HepG2 (cell line): Measurements from ENCODE around the gene F12. TPM values are rescaled to one million over a fixed set of nuclear protein-coding genes. Genes with fewer than 3 reads are reported as not detected.

Experiments used
- ATAC-seq: fragments of 200-7000 bp; cut with Tn5 transposase; 3 replicates; pipeline ENCODE4 v1.9.1; 2020; ENCODE audit warnings: mild to moderate bottlenecking, moderate library complexity
- BruUV-seq: library from RNA; stranded (reverse); fragments of 400-500 nt; replicated peaks from 2 replicates; lab custom pipeline; 2021; lab: Mats Ljungman, UMichigan
- CTCF ChIA-PET: fragments of 300-600 bp; formaldehyde crosslinking; extraction: SDS; loops from one replicate; lab custom pipeline; 2021; ENCODE audit warnings: low total read pairs, inconsistent platforms, low intra/inter-chr PET ratio; lab: Yijun Ruan, JAX
- POLR2A ChIA-PET: fragments of 350-600 bp; sonication (Branson Sonifier 250); formaldehyde crosslinking; loops from one replicate; lab custom pipeline; 2020; ENCODE audit warnings: antibody characterized with exemption, inconsistent platforms; lab: Yijun Ruan, JAX
- DNase-seq: peaks from one replicate; pipeline ENCODE4 v3.0.0-alpha.2; 2015; ENCODE audit warnings: low spot score
- FAIRE-seq: peaks from 3 replicates; lab custom pipeline; 2011; peaks lifted over from hg19 to GRCh38; lab: Jason Lieb, UNC
- H2AFZ ChIP-seq: one replicate; pipeline ENCODE4 v1.6.1; 2011; ENCODE audit warnings: low read length, inconsistent platforms
- H3K27ac ChIP-seq: fragments of 300-600 bp; 3 replicates; pipeline ENCODE4 v1.8.0; 2011; ENCODE audit warnings: mixed run types, mild to moderate bottlenecking, mixed read lengths, low read length, inconsistent platforms; ENCODE audit not compliant: insufficient read depth; ENCODE audit errors: extremely low read length
- H3K27me3 ChIP-seq, 2 experiments: fragments of 200-600 bp in 1 of 2; 2 replicates in 1 of 2; 3 replicates in 1 of 2; pipeline versions ENCODE4 v1.6.0 to v1.8.0; 2011; ENCODE audit warnings: low read length in 2 of 2, mild to moderate bottlenecking in 2 of 2, moderate library complexity in 2 of 2, inconsistent platforms in 1 of 2; ENCODE audit not compliant: insufficient read depth in 2 of 2, control insufficient read depth in 1 of 2
- H3K36me3 ChIP-seq, 2 experiments: fragments of 200-600 bp in 1 of 2; replicated peaks in 1 of 2; 2 replicates in 1 of 2; 3 replicates in 1 of 2; pipeline versions ENCODE4 v1.5.1 to v1.8.0; 2011; ENCODE audit warnings: low read length in 2 of 2, inconsistent platforms in 1 of 2; ENCODE audit not compliant: insufficient read depth in 2 of 2, control insufficient read depth in 1 of 2
- H3K4me1 ChIP-seq: 2 replicates; pipeline ENCODE4 v1.5.1; 2012; ENCODE audit warnings: low read length, inconsistent platforms; ENCODE audit not compliant: insufficient read depth
- H3K4me2 ChIP-seq: 2 replicates; pipeline ENCODE4 v1.6.0; 2011; ENCODE audit warnings: low read depth, low read length, inconsistent platforms
- H3K4me3 ChIP-seq, 3 experiments: fragments of 200-600 bp in 1 of 3; sonication (generic), shearing (Covaris generic) in 1 of 3; replicated peaks in 1 of 3; 2 replicates each; pipeline ENCODE4 v1.5.1; 2011 to 2016; ENCODE audit warnings: low read length in 3 of 3, inconsistent platforms in 2 of 3, low read depth in 2 of 3, mild to moderate bottlenecking in 2 of 3, control low read depth in 1 of 3, mixed read lengths in 1 of 3; ENCODE audit not compliant: insufficient read depth in 1 of 3
- H3K79me2 ChIP-seq: one replicate; pipeline ENCODE4 v1.6.1; 2011; ENCODE audit warnings: low read length, inconsistent platforms; ENCODE audit not compliant: insufficient read depth
- H3K9ac ChIP-seq: 2 replicates; pipeline ENCODE4 v1.6.0; 2011; ENCODE audit warnings: mild to moderate bottlenecking, low read depth, low read length, inconsistent platforms; ENCODE audit not compliant: insufficient read depth
- H3K9me3 ChIP-seq: 2 replicates; pipeline ENCODE4 v1.5.1; 2012; ENCODE audit warnings: mild to moderate bottlenecking, low read length
- H4K20me1 ChIP-seq: 2 replicates; pipeline ENCODE4 v1.6.0; 2011; ENCODE audit warnings: inconsistent platforms, mild to moderate bottlenecking, low read length, moderate library complexity; ENCODE audit not compliant: insufficient read depth
- SMC3 ChIP-seq: IDR thresholded peaks from 2 replicates; pipeline ENCODE4 v1.6.1; 2011; ENCODE audit warnings: low read length, improper control_type of control experiment
- ZNF34 ChIP-seq: sonication (generic); formaldehyde crosslinking; IDR thresholded peaks from 2 replicates; pipeline ENCODE4 v1.4.0; 2020; ENCODE audit warnings: mild to moderate bottlenecking, missing genetic modification reagents, borderline replicate concordance
- ZNF629 ChIP-seq: sonication (generic); formaldehyde crosslinking; conservative IDR thresholded peaks from 2 replicates; pipeline ENCODE4 v1.5.0; 2020; ENCODE audit warnings: missing genetic modification reagents
- ZNF749 ChIP-seq: sonication (generic); formaldehyde crosslinking; IDR thresholded peaks from 2 replicates; pipeline ENCODE4 v1.8.0; 2022; ENCODE audit warnings: mild to moderate bottlenecking, missing genetic modification reagents, moderate library complexity, borderline replicate concordance
- WGBS: methylation state at CpG from one replicate; pipeline ENCODE4 v1.1.6; 2017; ENCODE audit warnings: low lambda C conversion rate; 5-methylcytosine and 5-hydroxymethylcytosine counted together
- in situ Hi-C: cut with HindIII; loops from 2 replicates; pipeline ENCODE4 v1.10.0; 2017; ENCODE audit warnings: low pct_unique_long_range_greater_than_20kb; ENCODE audit not compliant: extremely low pct_ligation_motif_present
- intact Hi-C: fragments of 100-400 bp; cut with micrococcal nuclease; formaldehyde crosslinking; loops from one replicate; pipeline ENCODE4 v1.10.0; 2022; ENCODE audit not compliant: unreplicated experiment
- polyA plus RNA-seq, 8 experiments: library from polyadenylated mRNA; depleted of rRNA in 3 of 8; stranded (reverse) in 7 of 8; unstranded in 1 of 8; fragments of >200 nt; fragmentation: Illumina TruSeq in 4 of 8; extraction: Trizol in 4 of 8; gene quantifications; 2 replicates each; pipeline versions ENCODE4 v1.2.1 to v1.2.3, GENCODE V29; 2011 to 2016; ENCODE audit warnings: low read depth in 4 of 8, missing spikeins in 1 of 8, mixed read lengths in 1 of 8; ENCODE audit not compliant: insufficient read depth in 1 of 8
- total RNA-seq, 5 experiments: library from RNA; depleted of rRNA; stranded (reverse); fragments of >200 nt; fragmentation: Illumina TruSeq; extraction: Trizol; gene quantifications; 2 replicates each; pipeline ENCODE4 v1.2.3, GENCODE V29; 2016; ENCODE audit warnings: low read depth in 1 of 5
- TF ChIP-seq, protein P1 (sequence below): sonication (generic); formaldehyde crosslinking; IDR thresholded peaks from 2 replicates; pipeline ENCODE4 v1.4.0; 2020; ENCODE audit warnings: missing genetic modification reagents

F12 gene
- total and polyA plus RNA-seq, 2 of the 13 experiments (the other 11 are each of a cell fraction or from before 2014, with no cell fraction given): 2.5 to 3.0 TPM

DNA sequence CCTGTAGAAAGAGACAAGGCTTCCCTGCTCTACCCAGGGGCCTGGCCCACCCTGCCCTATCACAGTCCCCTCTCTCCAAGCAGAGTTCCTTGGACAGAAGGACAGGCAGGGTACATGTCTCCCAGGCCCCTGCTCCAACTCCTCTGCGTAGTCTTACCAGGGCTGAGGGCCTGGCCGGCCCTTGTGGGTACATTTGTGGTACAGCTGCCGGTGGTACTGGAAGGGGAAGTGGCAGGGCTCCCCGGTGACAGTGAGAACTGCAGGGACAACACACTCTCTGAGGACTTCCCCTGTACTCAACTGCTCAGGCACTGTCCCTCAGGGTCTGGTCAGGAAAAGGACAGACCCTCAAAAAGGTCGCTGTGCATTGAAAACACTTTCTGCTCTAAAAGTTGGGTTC is 3.6 kb downstream of the F12 start:
- no peak for FAIRE-seq
- TF ChIP-seq ZNF749 (CRISPR knock-in tag) (no peak), SMC3 (no peak), ZNF34 (no peak)
- POLR2A ChIA-PET: interaction anchor here (1.4 to 3.3 kb wide), 3 partner anchors 21 to 41 kb away, joined by 3 to 19 read pairs (median 11); partner anchors contain the start of genes GRK6 and PRR7

GRCh38 chr5:177405312-177405711 is 4.1 kb downstream of the F12 start:
- intact Hi-C loops (no loop called here), in situ Hi-C loops (no loop called here)
- FAIRE-seq (no peak), DNase-seq (no peak), ATAC-seq (no peak)
- no peaks in the 10 kb centered on the region for H3K9me3 ChIP-seq
- POLR2A ChIA-PET: interaction anchor here (1.1 to 3.3 kb wide), 6 partner anchors 20 to 92 kb away, joined by 3 to 19 read pairs (median 7); partner anchors contain the start of genes GRK6, PDLIM7 and PRR7
- H3K4me3 ChIP-seq: no peak overlapping the region
- WGBS: 71% methylated on average over 2 of the region's 2 CpGs
- no peak overlapping the region for H3K27ac ChIP-seq
- H3K4me2 ChIP-seq: no peak overlapping the region
- TF ChIP-seq, protein P1, sequence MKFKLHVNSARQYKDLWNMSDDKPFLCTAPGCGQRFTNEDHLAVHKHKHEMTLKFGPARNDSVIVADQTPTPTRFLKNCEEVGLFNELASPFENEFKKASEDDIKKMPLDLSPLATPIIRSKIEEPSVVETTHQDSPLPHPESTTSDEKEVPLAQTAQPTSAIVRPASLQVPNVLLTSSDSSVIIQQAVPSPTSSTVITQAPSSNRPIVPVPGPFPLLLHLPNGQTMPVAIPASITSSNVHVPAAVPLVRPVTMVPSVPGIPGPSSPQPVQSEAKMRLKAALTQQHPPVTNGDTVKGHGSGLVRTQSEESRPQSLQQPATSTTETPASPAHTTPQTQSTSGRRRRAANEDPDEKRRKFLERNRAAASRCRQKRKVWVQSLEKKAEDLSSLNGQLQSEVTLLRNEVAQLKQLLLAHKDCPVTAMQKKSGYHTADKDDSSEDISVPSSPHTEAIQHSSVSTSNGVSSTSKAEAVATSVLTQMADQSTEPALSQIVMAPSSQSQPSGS (CRISPR knock-in tag): no peak
- peak; percentile 56; the same call in 1 of the 2 replicates for TF ChIP-seq ZNF629 (CRISPR knock-in tag)
- H3K27me3 ChIP-seq: no peaks in the 10 kb centered on the region
- H2AFZ ChIP-seq: no peak overlapping the region
- no TSS peak for BruUV-seq
- CTCF ChIA-PET: interaction anchor here (0.8 to 2.3 kb wide), 2 partner anchors 34 to 50 kb away, joined by 3 to 35 read pairs; no protein-coding TSS in a partner anchor
- H3K9ac ChIP-seq: no peak overlapping the region
- H3K4me1 ChIP-seq: peaks cover 28% of the 10 kb centered on the region
- H3K36me3 ChIP-seq: no peaks in the 10 kb centered on the region
- H3K79me2 ChIP-seq: no peaks in the 10 kb centered on the region
- H4K20me1 ChIP-seq: no peaks in the 10 kb centered on the region

More for the DNA sequence above, 3.6 kb downstream of the F12 start:
- Histone ChIP-seq H3K36me3 (no peaks in the 10 kb centered on the region), H3K4me3 (no peak overlapping the region), H3K27ac (no peak overlapping the region), H3K4me1 (peaks cover 28% of the 10 kb centered on the region), H3K27me3 (no peaks in the 10 kb centered on the region), H3K4me2 (no peak overlapping the region), H4K20me1 (no peaks in the 10 kb centered on the region), H2AFZ (no peak overlapping the region), H3K9me3 (no peaks in the 10 kb centered on the region), H3K9ac (no peak overlapping the region), H3K79me2 (no peaks in the 10 kb centered on the region)
- no peak for DNase-seq
- in situ Hi-C loops: no loop called here
- WGBS: 45% methylated on average over 2 of the region's 5 CpGs
- intact Hi-C loops: no loop called here
- no peak for ATAC-seq
- BruUV-seq: no TSS peak
- CTCF ChIA-PET: no interaction called here
